ENCODE results near the gene MELTF.

DNA sequence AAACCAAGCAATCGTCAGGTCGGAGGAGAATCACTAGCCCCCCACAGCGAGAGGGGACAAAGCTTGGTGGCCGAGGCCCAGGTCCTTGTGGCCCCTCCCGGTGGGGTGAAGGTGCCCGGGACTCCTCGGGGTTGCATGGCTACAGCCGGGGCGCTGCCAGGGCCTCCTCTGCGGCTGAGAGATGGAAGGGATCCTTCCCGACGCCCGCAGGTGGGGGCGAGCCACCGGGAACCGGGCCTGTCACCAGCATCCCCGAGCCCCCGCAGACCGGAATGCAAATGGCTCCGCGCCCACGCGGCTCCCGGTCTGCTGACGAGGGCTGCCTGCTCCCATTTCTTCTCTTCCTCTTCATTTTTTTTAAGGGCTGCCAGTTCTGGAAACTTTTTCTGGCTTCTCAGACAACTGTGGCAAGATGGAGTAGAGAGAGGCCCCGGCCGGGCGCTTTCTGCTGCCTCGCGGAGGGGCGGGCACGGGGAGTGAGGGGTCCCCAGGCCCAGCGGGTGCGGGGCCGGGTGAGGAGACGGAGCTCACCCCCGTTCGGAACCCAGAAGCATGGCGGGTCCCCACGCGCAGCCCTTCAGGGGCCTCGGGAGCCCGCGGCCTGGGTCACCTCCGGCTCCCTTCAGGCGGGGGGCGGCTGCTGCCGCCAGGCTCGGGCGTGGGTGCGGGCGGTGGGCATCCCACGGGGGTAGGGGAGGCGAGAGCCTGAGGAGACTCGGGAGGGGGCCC lies 27.5 kb downstream of the MELTF start:
- TF ChIP-seq CTCF (IDR thresholded peaks at IDR 0.05; ENCODE audit: insufficient read depth, low read length, poor library complexity, severe bottlenecking) (no peak), EZH2phosphoT487 (conservative IDR thresholded peaks at IDR 0.05; ENCODE audit: low read length) (no peak)

Data from SU-DHL-6 (cell line).